A673 (cell line): ENCODE data around the gene NINJ1. TPM values are rescaled to one million over a fixed set of nuclear protein-coding genes. Genes with fewer than 3 reads are reported as not detected.

ENCODE experiments used
- BruUV-seq: library from RNA; stranded (reverse); fragments of 400-500 nt; replicated peaks from 2 replicates; lab custom pipeline; 2021; lab: Mats Ljungman, UMichigan
- CTCF ChIA-PET: fragments of 300-600 bp; sonication (Branson Sonifier 250); formaldehyde crosslinking; loops from one replicate; lab custom pipeline; 2022; ENCODE audit warnings: antibody characterized with exemption; lab: Charles Lee
- POLR2A ChIA-PET: fragments of 300-600 bp; sonication (Branson Sonifier 250); formaldehyde crosslinking; loops from one replicate; lab custom pipeline; 2022; ENCODE audit warnings: antibody characterized with exemption; ENCODE audit not compliant: low non-redundant PET; lab: Charles Lee
- DNase-seq: peaks from one replicate; pipeline ENCODE4 v3.0.0-alpha.2; 2015; ENCODE audit warnings: low spot score
- H3K27ac ChIP-seq: fragments of 200-600 bp; sonication (generic); 2 replicates; pipeline ENCODE4 v1.5.1; 2016; ENCODE audit warnings: mixed run types, low read depth, mild to moderate bottlenecking, mixed read lengths, antibody characterized with exemption, low read length; ENCODE audit not compliant: poor library complexity, severe bottlenecking
- H3K27me3 ChIP-seq: fragments of 200-600 bp; sonication (generic); replicated peaks from 2 replicates; pipeline ENCODE4 v1.6.1; 2017; ENCODE audit warnings: mixed run types, low read depth, mild to moderate bottlenecking, mixed read lengths, antibody characterized with exemption, low read length; ENCODE audit not compliant: insufficient read depth, poor library complexity
- H3K36me3 ChIP-seq: fragments of 200-600 bp; sonication (generic); 2 replicates; pipeline ENCODE4 v1.6.1; 2016; ENCODE audit warnings: mixed run types, mild to moderate bottlenecking, mixed read lengths, antibody characterized with exemption, low read length; ENCODE audit not compliant: insufficient read depth, poor library complexity, severe bottlenecking
- H3K4me1 ChIP-seq: fragments of 200-600 bp; sonication (generic); 2 replicates; pipeline ENCODE4 v1.6.1; 2017; ENCODE audit warnings: mixed run types, mild to moderate bottlenecking, mixed read lengths, antibody characterized with exemption, low read length; ENCODE audit not compliant: insufficient read depth, poor library complexity, severe bottlenecking
- H3K4me3 ChIP-seq: fragments of 200-600 bp; sonication (generic); 2 replicates; pipeline ENCODE4 v1.5.1; 2016; ENCODE audit warnings: low read depth, mixed run types, mild to moderate bottlenecking, mixed read lengths, low read length; ENCODE audit not compliant: poor library complexity, severe bottlenecking
- H3K9me3 ChIP-seq: fragments of 200-600 bp; sonication (generic); 2 replicates; pipeline ENCODE4 v1.6.1; 2016; ENCODE audit warnings: mixed run types, low read depth, mild to moderate bottlenecking, mixed read lengths, antibody characterized with exemption, low read length; ENCODE audit not compliant: poor library complexity, severe bottlenecking
- CTCF ChIP-seq: fragments of 300-800, 200-600 bp; sonication (generic); conservative IDR thresholded peaks from 2 replicates; pipeline ENCODE4 v1.5.1; 2017; ENCODE audit warnings: low read depth, mild to moderate bottlenecking, antibody characterized with exemption, low read length, moderate library complexity, mixed read lengths
- EZH2 ChIP-seq: fragments of 200-600 bp; sonication (generic); IDR thresholded peaks from 2 replicates; pipeline ENCODE4 v1.6.1; 2017; ENCODE audit warnings: borderline replicate concordance, low read depth, mild to moderate bottlenecking, mixed read lengths, antibody characterized with exemption, low read length; ENCODE audit not compliant: poor library complexity, severe bottlenecking
- intact Hi-C: fragments of 100-400 bp; cut with micrococcal nuclease; formaldehyde crosslinking; loops from one replicate; pipeline ENCODE4 v1.10.0; 2022; ENCODE audit not compliant: unreplicated experiment
- total RNA-seq: library from RNA; stranded (reverse); gene quantifications from 2 replicates; pipeline ENCODE4 v1.2.3, GENCODE V29; 2021

NINJ1 gene
- total RNA-seq, 1 experiment from 2014 or later: 9.2 TPM

GRCh38 chr9:93084471-93084881 is 49.6 kb downstream of the NINJ1 start:
- Histone ChIP-seq H3K36me3 (no peaks in the 10 kb centered on the region), H3K9me3 (no peaks in the 10 kb centered on the region), H3K4me3 (no peak overlapping the region), H3K27ac (no peak overlapping the region), H3K4me1 (no peaks in the 10 kb centered on the region), H3K27me3 (no peaks in the 10 kb centered on the region)
- BruUV-seq: no TSS peak
- TF ChIP-seq EZH2 (no peak), CTCF (no peak)
- DNase-seq: no peak
- ChIA-PET CTCF (no interaction called here), POLR2A (no interaction called here)
- intact Hi-C loops: no loop called here

GRCh38 chr9:93083592-93084470 is 50.2 kb downstream of the NINJ1 start:
- BruUV-seq: no TSS peak
- Histone ChIP-seq H3K27ac (no peak overlapping the region), H3K4me3 (no peak overlapping the region), H3K36me3 (no peaks in the 10 kb centered on the region), H3K27me3 (no peaks in the 10 kb centered on the region), H3K4me1 (no peaks in the 10 kb centered on the region), H3K9me3 (no peaks in the 10 kb centered on the region)
- intact Hi-C loops: no loop called here
- TF ChIP-seq CTCF (no peak), EZH2 (no peak)
- ChIA-PET CTCF (no interaction called here), POLR2A (no interaction called here)
- DNase-seq: no peak

- no peaks in the 10 kb centered on the region for H3K27me3 ChIP-seq
- ChIA-PET POLR2A (no interaction called here), CTCF (no interaction called here)
- intact Hi-C loops: no loop called here
- no peaks in the 10 kb centered on the region for H3K36me3 ChIP-seq
- H3K9me3 ChIP-seq: no peaks in the 10 kb centered on the region
- TF ChIP-seq EZH2 (no peak), CTCF (no peak)
- no TSS peak for BruUV-seq
- H3K4me3 ChIP-seq: no peak overlapping the region
- no peaks in the 10 kb centered on the region for H3K4me1 ChIP-seq
- DNase-seq: no peak
- no peak overlapping the region for H3K27ac ChIP-seq
These were observed 51.1 kb downstream of the NINJ1 start for GRCh38 chr9:93082841-93083411.
